Brain microvascular endothelial cell (primary cell): ENCODE results near the gene GLG1.
"Not testable (repeated sequence)": the region's sequence is repeated elsewhere in the genome, so short reads cannot be mapped to it uniquely, and the experiment has no call there.

ENCODE experiments used
- DNase-seq: peaks from one replicate; pipeline ENCODE4 v3.0.0-alpha.2; 2020
- H3K27ac ChIP-seq: fragments of 250-450 bp; sonication (Bioruptor Pico); 2 replicates; pipeline ENCODE4 v1.5.1; 2020; ENCODE audit warnings: mild to moderate bottlenecking, moderate library complexity
- H3K27me3 ChIP-seq: fragments of 250-450 bp; sonication (Bioruptor Pico); replicated peaks from 2 replicates; pipeline ENCODE4 v1.5.1; 2020; ENCODE audit warnings: mild to moderate bottlenecking
- H3K36me3 ChIP-seq: fragments of 250-450 bp; sonication (Bioruptor Pico); replicated peaks from 2 replicates; pipeline ENCODE4 v1.5.1; 2020; ENCODE audit warnings: mild to moderate bottlenecking
- H3K4me3 ChIP-seq: 2 replicates; pipeline ENCODE4 v1.5.1; 2011; ENCODE audit warnings: low read depth, mild to moderate bottlenecking, control low read depth, low read length, moderate library complexity
- in situ Hi-C: cut with HindIII; loops from 2 replicates; pipeline ENCODE4 v1.10.0; 2017; ENCODE audit warnings: low sequenced_read_pairs, low pct_ligation_motif_present

Gene GLG1

DNA sequence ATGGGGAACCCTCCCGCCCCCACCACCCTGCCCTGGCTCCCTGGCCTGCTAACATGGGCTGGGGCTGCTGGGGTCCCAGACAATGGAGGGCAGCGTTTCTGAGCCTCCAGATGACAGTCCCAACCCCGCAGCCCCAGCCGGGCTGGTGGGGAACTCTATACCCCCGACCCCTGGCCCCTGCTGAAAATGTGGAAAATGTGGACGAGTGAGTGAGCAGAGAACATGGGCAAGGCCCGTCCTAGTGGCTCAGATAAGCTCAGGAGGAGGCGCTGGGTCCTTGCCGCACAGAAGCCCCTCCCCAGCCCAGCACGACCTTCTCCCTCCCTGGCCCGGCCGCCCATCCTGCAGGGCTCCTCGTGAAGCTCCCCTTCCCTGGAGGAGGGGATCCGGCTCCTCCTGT, 187.1 kb downstream of the GLG1 start:
- H3K27me3 ChIP-seq, DNase-seq, in situ Hi-C loops, H3K27ac ChIP-seq, H3K36me3 ChIP-seq, H3K4me3 ChIP-seq: not testable (repeated sequence)

GRCh38 chr16:74417897-74418296, 189.0 kb downstream of the GLG1 start:
- H3K36me3 ChIP-seq, in situ Hi-C loops, H3K27me3 ChIP-seq, H3K4me3 ChIP-seq, DNase-seq, H3K27ac ChIP-seq: not testable (repeated sequence)

DNA sequence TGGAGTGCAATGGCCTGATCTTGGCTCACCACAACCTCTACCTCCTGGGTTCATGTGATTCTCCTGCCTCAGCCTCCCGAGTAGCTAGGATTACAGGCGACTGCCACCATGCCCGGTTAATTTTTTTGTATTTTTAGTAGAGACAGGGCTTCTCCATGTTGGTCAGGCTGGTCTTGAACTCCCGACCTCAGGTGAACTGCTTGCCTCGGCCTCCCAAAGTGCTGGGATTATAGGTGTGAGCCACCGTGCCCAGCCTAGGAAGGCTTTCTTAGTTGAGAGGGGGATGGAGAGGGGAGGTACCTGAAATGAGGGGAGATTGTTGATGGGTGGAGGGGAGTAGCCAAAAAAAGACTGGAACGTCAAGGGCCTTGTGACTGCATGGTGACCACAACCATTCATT, 193.0 kb downstream of the GLG1 start:
- H3K27me3 ChIP-seq, in situ Hi-C loops, H3K36me3 ChIP-seq, DNase-seq, H3K27ac ChIP-seq, H3K4me3 ChIP-seq: not testable (repeated sequence)

DNA sequence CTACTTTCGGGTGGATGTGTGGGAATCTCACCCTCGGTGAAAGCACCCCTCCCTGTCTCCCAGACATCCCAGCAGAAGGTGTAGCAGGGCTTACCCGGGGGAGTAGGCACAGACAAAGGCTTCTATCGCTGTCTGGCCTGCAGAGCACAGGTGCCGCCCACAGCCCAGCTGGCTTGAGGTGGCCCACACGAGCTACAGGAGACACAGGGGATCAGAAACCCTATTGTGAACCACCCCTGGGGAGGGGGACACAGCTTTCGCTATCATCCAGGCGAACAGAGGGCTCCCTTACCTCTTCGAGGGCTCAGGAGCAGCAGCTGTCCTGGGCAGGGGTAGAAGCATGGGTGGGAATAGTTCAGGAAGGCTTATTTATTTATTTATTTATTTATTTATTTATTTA, 193.4 kb downstream of the GLG1 start:
- H3K27me3 ChIP-seq, in situ Hi-C loops, DNase-seq, H3K4me3 ChIP-seq, H3K27ac ChIP-seq, H3K36me3 ChIP-seq: not testable (repeated sequence)

DNA sequence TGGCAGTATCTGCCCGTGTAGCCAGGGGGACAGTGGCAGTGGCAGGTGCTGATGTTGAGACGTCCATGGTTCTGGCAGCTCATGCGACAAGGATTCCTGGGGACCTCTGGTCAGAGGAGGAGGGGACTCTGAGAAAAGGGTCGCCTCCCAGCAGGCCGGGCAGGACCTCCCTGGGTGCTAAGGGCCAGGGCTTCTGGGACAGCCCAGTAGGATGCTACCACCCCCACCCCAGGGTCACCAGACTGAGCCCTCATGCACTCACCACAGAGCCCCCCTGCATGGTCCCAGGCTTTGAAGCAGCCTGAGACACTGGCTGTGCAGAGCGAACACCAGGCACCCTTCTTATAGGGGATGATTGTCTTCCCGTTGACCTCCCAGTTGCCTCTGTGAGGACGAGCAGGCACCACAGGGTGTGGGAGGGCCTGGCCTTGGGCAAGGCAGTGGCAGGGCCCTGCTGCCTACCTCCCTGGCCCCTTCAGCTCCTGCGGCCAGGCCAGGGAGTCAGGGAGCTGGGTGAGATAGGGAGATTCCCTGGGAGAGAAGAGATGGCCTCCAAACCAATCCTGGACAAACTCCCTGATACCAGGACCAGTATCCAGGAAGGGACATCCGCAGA, 194.0 kb downstream of the GLG1 start:
- H3K27ac ChIP-seq, in situ Hi-C loops, DNase-seq, H3K4me3 ChIP-seq, H3K27me3 ChIP-seq, H3K36me3 ChIP-seq: not testable (repeated sequence)

GRCh38 chr16:74412138-74412774, 194.7 kb downstream of the GLG1 start:
- DNase-seq, in situ Hi-C loops, H3K4me3 ChIP-seq, H3K27ac ChIP-seq, H3K27me3 ChIP-seq, H3K36me3 ChIP-seq: not testable (repeated sequence)

GRCh38 chr16:74410981-74411380, 195.9 kb downstream of the GLG1 start:
- in situ Hi-C loops, H3K4me3 ChIP-seq, H3K36me3 ChIP-seq, H3K27me3 ChIP-seq, H3K27ac ChIP-seq, DNase-seq: not testable (repeated sequence)

DNA sequence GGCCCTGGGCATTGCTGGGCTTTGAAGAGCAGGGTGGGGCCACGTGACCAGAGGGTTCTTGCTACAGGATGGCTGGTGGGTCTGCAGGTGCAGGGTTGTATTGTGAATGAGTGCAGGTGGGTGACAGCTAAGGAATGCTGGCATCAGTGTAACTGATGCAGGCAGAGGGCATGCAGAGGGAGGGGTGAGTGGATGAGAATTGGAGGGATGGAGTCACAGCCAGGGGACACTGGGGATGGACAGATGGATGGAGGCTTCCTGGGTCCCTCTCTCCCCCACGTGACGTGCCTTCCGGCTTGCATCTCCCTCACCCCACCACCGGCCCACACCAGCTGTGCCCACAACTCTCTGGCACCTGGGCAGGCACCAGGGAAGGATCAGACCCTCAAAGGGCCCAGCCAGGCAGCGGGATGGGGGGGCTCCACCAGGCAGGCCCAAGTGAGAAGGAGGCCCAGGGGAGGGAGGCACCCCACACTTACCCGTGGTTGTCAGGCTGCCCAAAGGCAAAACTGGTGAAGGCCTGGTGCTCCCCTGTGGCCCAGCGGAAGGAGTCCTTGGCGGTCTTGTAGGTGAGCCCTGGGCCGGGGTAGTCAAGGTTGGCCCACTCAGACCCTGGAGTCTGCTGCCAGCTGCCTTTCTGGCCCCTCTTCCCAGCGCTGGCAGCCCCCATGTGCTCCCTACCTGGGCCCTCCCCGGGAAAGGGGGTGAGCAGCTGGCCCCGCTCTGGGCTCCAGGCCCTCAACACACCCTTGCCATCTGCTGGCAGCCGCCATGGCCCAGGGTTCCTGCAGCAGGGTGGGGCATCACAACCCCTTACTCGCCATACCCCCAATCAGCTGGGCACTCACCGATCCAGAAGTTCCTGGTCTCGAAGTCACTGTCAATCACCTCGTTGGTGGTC, 196.6 kb downstream of the GLG1 start:
- H3K27ac ChIP-seq, H3K36me3 ChIP-seq, H3K27me3 ChIP-seq, in situ Hi-C loops, H3K4me3 ChIP-seq, DNase-seq: not testable (repeated sequence)

DNA sequence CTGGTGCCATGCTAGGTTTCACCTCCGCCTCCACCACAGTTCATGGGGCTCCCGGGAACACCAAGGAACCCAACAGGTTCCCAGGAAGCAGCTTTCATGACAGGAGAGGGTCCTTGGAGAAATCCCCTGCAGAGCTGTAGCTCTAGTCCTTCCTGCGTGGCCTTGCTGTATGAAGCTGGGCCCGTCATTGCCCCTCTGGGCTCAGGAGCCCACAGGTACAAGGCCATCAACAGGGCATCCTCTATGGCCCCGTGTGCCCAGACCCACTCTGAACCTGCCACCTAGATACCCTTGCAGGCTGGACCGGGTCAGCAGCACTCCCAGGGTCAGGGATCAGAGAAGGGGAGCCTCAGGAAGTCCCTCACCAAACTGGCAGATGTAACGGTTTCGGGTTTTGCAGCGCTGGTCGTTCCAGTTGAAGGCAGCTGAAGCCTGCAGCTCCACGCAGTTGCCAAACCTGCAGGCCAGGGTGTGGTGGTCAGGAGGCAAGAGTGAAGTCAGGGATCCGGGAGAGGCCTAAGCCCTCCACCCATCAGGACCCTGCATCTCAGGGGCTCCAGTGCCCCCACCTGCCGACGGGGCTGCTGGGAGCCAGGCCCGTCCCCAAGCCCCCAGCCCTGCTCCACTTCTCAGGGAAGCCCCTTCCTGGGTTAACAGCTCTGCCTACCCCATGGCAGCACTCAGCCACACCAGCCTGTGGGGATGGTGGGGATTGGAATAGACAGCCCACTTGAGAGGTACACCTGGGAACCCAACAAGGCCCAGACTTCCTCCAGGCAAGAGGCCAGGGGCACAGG, 197.5 kb downstream of the GLG1 start:
- H3K4me3 ChIP-seq, H3K27me3 ChIP-seq, DNase-seq, H3K36me3 ChIP-seq, H3K27ac ChIP-seq, in situ Hi-C loops: not testable (repeated sequence)

DNA sequence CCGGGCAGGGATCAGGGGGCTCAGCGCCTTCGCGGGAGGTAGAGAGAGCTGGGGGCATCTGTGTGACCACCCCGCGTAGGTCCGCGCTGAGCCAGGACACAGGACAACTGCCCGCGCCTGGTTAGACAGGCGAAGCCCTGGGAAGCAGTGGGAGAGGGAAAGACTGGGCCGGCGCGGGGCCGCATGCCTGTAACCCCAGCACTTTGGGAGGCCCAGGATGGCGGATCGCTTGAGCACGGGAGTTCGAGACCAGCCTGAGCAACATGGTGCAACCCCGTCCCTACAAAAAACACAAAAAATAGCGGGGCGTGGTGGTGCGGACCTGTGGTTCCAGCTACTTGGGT, 199.6 kb downstream of the GLG1 start:
- in situ Hi-C loops, H3K27me3 ChIP-seq, H3K27ac ChIP-seq, DNase-seq, H3K36me3 ChIP-seq: not testable (repeated sequence)
- H3K4me3 ChIP-seq, result peak overlapping the region; percentile 37

DNA sequence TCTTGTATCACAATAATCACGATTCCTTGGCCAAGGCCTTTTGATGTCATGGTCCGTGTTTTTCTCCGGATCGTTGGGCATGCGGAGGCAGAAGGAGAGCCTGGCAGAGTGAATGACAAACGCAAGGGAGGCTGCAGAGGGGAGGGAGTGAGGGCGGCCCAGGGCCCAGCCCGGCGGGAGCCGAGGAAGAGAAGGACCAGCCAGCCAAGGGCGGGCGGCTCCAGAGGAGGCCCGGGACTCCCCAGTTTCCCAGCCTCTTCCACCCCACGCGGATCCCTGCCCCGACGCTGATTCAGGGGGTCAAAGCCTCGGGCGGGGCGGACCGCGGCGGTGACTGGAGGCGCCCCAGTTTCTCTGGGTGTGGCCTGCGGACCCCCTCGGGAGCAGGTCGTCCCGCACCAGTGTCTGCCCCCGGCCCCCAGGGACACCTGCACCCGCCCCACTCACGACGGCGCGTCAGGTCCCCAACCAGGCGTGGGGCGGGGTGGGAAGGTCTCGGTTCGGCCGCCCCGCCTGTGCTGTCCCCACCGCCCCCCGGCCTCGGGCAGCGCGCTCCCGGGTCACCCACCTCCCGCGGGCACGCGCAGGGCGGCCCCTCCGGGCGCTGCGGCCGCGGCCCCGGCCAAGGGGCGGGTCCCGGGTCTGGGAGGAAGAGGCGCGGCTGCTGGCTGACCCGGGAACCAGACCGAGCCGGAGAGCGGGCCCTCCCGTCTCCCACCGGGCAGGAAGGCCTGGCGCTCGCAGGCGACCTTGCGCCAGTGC, 200.1 kb downstream of the GLG1 start:
- H3K4me3 ChIP-seq, in situ Hi-C loops, H3K27ac ChIP-seq, H3K36me3 ChIP-seq, DNase-seq, H3K27me3 ChIP-seq: not testable (repeated sequence)

GRCh38 chr16:74404148-74404933, 202.6 kb downstream of the GLG1 start:
- in situ Hi-C loops, DNase-seq, H3K27me3 ChIP-seq, H3K36me3 ChIP-seq, H3K4me3 ChIP-seq, H3K27ac ChIP-seq: not testable (repeated sequence)

DNA sequence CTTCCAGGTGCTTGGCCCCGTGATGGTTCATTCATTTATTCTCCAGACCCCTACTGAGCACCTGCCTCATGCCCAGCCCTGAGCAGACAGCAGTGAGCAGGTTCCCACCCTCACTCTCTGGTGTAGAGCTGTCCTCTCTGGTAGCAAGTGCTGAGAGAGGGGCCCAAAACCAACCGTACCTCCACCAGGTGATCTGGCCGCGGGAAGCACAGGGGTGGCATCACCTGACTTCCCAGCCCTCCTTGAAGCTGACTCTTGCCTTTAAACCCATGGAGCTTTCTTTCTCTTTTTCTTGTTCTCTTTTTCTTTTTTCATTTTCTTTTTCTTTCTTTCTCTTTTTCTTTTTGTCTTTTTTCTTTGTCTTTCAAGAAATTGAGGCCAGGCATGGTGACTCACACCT, 206.7 kb downstream of the GLG1 start:
- H3K27me3 ChIP-seq, H3K27ac ChIP-seq, H3K4me3 ChIP-seq, H3K36me3 ChIP-seq, DNase-seq, in situ Hi-C loops: not testable (repeated sequence)
